ENCODE measurements around the gene HAAO.

Gene HAAO

DNA sequence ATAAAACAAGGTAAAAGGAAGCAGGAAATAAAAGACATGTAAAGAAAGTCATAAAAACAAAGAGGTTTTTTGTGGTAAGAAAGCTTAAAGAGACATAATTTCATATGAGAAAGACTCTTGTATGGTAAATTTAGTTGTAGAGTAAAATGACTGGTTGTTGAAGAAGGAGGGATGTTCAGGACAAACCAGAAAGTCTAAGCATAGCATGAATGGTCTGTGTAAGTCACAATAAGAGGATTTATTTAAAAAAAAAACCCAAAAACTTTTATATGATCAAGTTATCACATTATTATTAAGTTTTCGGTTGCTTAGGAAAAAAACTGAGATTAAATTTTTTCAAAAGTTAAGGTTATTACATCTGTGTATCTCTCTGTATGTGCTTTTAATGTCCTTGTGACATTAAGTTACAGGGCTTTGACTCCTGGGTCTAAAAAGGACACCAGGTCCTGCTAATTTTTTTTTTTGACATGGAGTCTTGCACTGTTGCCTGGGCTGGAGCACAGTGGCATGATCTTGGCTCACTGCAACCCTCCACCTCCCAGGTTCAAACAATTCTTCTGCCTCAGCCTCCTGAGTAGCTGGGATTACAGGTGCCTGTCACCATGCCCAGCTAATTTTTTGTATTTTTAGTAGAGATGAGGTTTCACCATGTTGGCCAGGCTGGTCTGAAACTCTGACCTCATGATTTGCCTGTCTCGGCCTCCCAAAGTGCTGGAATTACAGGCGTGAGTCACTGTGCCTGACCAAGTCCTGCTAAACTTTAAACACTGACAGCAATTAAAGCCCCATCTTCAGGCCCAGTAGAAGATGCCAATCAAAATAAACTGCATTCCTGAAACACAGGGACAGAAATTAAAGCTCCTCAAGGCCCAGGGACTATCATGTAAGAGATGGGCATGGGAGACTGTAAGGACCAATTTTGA, 14.2 kb downstream of the HAAO start:
- DNase-seq = no peak
- in situ Hi-C loops (cut with HindIII; ENCODE audit: low pct_ligation_motif_present, low pct_unique_long_range_greater_than_20kb, low sequenced_read_pairs) = no loop called here

DNA sequence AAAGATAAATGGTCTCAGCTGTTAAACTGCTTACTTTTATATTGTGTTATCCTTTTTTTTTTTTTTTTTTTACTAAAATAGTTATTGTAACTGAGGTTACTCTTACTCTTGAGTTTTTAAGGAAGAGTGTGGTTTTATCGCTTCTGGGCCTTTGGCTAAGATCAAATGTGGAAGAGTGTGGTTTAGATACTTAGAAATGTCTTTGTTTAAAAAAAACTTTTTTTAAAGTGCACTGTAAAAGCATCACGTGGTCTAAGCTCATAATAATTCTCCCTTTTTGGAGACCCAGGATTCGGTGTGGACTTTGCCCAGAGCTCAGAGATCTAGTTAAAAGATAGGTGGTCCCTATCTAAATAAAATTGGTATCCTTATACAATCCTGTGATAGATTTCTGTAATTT, 16.6 kb downstream of the HAAO start:
- in situ Hi-C loops (cut with HindIII; ENCODE audit: low pct_ligation_motif_present, low pct_unique_long_range_greater_than_20kb, low sequenced_read_pairs) = no loop called here
- DNase-seq = no peak

DNA sequence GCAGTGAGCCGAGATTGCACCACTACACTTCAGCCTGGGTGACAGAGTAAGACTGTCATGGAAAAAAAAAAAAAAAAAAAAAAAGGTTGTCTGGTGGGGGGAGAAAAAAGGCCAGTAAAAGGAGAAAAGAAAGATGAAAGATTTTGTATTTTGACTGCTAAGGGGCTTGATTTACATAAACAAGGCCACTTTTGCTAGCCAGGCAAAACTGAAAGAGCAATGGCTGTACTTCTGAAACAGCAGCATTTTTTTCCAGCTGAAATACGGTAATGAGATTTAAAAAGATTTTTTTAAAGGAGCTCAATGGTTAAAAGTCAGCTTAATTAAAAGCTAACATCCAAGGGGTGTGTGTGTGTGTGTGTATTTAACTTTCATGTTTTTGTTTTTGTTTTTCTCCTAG, 17.2 kb downstream of the HAAO start:
- DNase-seq = no peak
- in situ Hi-C loops (cut with HindIII; ENCODE audit: low pct_ligation_motif_present, low pct_unique_long_range_greater_than_20kb, low sequenced_read_pairs) = no loop called here

DNA sequence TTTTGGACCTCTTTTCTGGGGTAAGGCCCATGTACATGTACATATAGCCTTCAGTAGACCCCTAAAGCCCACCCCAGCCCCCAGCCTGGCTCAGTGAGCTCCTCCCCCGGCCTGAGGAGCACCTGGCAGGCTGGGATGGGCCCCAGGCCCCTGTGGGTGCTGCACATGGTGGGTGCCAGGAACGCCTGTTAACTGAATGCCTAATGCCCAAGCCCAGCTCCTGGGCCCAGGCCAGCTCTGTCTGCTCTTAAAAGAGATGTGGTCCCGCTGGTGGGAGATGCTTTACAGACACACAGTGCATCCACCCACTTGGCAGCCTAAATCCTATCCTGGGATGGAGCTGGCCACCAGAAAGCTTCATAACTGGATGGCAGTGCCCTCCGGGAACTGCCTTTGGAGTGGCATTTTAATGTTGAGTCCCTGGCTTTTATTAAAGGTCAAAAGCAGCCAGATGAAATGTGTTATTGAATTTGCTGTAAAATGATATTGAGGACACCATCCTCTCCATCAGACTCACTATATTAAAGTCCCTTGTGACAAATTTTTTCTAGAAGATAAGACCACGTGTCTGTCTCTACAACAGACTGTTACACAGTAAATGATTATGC, 20.7 kb downstream of the HAAO start:
- in situ Hi-C loops (cut with HindIII; ENCODE audit: low pct_ligation_motif_present, low pct_unique_long_range_greater_than_20kb, low sequenced_read_pairs) = no loop called here
- DNase-seq = no peak

DNA sequence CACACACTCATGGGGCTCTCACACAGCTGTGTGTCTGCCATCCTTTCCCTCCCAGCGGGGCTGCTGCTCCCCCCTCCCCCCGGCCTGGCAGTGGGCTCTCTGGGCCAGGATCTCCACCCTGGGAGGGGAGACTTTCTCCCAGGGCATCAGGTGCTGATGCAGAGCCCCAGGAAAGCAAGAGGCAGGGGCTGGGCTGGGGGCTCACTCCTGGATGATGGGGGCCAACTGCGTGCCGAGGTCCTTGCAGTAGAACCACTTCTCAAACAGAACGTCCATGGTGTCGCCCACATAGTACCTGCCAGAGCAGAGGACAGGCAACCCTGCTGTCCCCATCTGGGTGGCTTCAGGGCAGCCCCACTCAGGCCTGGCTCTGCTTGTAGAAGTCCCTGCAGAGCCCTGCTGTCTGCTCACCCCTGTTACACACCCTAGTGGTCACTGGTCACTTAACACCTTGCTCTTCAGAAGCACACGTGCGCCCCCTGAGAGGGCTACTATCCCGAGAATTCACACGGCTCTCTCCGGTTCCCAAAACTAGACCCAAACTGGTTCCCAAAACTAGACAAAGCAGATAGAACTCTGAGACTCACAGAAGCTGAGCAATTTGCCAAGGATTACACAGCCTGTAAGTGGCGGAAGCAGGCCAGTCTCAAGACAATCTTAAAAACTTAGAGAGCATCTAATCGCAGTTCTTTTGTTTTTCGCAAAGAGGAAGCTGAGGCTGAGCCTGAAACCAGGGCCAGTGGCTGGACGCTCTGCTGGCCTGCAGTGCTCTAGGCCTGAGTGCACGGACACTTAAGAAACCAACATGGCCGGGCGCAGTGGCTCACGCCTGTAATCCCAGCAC, 21.9 kb downstream of the HAAO start:
- DNase-seq = peak; percentile 68
- in situ Hi-C loops (cut with HindIII; ENCODE audit: low pct_ligation_motif_present, low pct_unique_long_range_greater_than_20kb, low sequenced_read_pairs) = no loop called here

DNA sequence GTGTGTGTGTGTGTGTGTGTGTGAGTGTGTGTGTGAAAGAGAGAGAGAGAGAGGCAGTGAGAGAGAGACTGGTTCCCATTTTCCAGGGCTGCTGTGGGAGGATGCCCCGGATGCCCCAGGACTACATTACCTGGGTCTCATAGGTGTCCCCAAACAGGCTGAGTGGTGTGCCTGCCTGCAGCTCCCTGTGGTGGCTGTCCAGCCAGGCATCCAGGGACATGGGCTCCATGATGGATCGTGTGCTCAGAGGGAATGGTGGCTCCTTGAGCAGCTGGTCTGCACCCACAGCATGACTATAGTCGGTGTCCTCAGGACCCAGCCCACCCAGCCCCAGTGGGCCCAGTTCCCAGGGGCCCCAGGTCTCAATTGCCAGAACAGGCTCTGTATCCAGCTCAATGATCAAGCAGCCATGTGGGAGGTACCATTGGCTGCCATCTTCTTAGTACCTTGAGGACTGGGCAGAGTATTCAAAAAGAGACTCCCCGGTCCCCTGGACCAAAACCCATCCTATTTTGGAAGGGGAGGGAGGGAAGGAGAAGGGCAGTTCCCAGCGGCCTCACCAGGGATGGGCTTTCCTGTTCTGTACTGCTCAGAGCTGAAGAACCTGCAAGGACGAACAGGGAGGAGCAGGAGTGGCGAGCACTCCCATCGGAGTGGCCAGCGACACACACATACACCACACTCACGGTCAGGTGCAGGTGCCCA, 22.6 kb downstream of the HAAO start:
- DNase-seq = no peak
- in situ Hi-C loops (cut with HindIII; ENCODE audit: low pct_ligation_motif_present, low pct_unique_long_range_greater_than_20kb, low sequenced_read_pairs) = no loop called here

DNA sequence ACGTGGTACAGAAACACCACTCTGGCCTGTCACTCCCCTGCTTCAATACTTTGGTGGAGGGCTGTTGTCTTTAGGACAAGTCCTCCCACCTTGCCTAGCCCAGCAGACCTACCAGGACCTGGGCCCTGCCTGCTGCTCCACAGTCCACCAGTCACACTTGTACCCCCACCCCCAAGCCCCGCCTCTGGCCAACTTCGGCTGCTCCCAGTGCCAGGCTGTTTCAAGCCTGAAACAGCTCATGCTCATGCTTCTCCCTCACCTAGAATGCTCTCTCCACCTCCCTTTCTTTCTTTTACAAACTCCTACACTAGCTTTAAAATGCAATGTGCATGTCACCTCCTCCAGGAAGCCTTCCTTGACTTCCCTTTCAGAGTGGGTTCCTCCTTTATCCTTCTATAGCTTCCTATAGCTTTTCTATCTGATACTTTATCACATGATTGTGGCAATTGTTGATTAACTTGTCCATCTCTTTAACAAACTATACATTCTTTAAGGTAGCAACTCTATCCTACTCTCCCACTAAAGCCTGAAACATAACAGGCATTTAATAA, 23.6 kb downstream of the HAAO start:
- no peak for DNase-seq
- in situ Hi-C loops (cut with HindIII; ENCODE audit: low pct_ligation_motif_present, low pct_unique_long_range_greater_than_20kb, low sequenced_read_pairs) = no loop called here

DNA sequence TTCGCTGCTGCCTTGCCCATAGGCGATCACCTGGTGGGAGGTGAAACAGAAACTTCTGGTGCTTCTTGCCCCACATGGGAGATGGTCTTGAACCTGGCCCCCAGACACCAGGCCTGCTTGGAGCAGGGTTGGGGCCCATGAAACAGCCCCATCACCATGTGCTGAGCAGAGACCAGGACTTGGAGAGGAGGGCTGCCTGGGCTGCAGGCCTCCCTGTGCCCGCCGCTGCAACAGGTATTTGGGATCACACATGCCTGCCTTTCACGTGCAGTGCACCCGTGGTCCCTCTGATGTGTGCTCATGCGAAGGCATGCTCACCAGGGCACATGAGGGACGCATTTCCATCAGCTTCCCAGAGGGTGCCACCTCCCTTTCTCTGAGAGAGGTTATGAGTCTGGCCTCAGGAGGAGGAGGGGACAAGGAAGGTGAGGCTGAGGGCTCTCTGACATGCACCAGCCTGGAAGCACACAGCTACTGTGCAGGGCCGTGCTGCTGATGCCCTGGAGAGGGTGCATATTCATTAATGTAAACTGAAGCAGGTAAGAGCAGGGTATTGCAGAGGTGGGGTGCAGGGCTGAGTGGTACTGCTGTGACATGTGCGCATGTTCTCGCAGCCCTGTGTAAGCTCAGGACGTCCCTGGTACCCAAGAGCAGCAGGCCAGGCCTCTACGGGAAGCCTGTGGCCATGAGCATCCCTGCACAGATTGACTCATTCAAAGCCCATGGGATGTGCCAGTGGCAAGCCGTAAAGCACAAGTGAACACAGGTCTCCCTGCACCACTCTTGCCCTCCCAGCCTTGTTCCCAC, 24.3 kb downstream of the HAAO start:
- DNase-seq = no peak
- in situ Hi-C loops (cut with HindIII; ENCODE audit: low pct_ligation_motif_present, low pct_unique_long_range_greater_than_20kb, low sequenced_read_pairs) = no loop called here

DNA sequence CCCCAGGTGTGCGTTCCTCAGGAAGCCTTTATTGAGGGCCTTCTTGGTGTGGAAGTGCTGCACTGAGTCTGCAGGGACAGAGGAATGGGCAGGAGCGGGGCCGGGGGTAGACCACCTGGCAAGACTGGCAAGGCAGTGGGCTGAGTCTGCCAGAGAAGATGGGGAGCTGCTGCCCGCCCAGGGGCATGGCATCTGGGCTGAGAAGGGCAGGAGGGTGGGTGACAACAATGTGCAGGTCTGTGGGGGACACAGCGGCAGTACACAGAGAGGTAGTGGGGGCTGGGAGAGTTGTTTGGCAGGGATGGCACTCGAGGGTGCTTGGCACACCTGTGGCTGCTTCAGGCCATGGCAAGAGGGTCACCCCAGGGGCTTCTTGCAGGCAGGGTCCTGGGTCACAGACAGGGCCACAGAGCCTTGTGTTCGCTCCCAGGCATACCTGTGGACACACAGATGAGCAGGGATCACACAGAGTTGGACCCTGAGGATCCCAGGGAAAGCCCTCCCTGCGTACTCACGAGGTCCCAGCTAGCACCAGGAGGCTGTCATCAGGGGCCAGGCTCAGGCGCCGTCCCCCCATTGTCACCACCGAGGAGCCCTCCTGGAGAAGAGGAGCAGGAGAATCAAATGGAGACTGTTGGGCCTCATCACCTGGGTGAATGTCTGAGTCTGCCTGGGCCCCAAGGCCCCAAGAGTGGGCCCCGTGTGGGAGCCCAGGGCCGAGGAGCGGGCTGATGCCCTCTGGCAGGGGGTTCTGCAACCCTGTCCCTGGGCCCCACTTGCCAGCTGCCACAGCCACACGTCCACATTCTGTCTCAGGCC, 25.1 kb downstream of the HAAO start:
- no peak for DNase-seq
- in situ Hi-C loops (cut with HindIII; ENCODE audit: low pct_ligation_motif_present, low pct_unique_long_range_greater_than_20kb, low sequenced_read_pairs) = no loop called here

DNA sequence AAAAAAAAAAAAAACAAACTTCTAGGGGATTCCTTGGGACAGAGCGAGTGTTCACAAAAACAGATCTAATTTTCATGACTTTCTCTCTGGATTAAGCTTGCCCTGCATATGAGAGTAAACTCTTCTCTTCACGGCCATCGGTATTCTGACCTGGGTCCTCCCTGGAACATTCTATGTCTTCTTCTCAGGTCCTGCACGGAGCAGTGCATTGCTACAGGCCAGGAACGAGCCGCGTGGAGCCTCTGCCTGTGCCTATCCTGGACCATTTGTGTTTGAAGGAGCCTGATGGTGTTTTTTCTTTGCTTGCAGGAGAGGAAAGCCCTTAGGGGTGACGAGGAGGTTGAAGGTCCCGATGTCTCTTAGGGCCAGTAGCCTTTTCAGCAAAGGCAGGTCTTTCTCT, 26.7 kb downstream of the HAAO start:
- no peak for DNase-seq
- in situ Hi-C loops (cut with HindIII; ENCODE audit: low pct_ligation_motif_present, low pct_unique_long_range_greater_than_20kb, low sequenced_read_pairs) = no loop called here

DNA sequence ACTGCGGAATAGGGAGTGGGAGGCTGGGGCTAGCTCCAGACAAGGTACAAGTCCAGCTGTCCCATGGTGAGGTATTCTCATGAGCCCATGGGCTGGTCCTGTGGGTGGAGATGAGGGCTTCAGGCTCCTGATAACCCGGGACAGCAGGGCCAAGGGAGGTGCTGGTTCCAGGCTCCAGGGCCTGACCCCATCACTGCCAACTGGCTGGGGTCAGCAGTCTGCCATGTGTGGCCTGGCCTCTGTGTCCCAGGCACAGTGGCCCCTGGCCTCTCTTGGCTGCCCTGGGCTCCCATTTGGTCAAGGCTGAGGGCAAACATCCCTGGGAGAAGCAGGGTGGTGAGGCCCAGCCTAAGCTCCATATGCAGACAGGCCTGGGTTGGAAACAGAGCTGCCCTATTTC, 27.5 kb downstream of the HAAO start:
- in situ Hi-C loops (cut with HindIII; ENCODE audit: low pct_ligation_motif_present, low pct_unique_long_range_greater_than_20kb, low sequenced_read_pairs) = no loop called here

DNA sequence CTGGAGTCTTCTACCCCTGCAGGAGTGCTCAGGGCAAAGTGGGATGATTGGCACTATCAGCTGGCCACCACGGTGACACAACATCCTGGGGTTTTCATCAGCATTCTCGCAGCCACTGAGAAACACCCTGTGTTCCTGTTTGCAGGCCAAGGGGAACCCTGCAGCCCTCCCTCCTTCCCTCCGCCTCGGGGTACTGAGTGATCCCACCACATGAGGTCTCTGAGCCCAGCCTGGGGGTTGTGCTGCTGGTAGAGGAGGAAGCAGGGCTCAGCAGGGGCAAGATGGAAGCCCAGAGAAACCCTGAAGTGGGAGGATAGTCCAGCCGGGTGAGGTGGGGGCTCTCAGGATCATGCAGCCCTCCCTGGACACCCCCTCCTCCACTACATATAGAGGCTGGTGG, 28.3 kb downstream of the HAAO start, which contains the start of gene OXER1:
OXER1 (minus strand) TSS at position 40 of the 400 bp plus-strand sequence. CDS start 73 bp downstream, outside the sequence.
- in situ Hi-C loops (cut with HindIII; ENCODE audit: low pct_ligation_motif_present, low pct_unique_long_range_greater_than_20kb, low sequenced_read_pairs) = no loop called here

More for the DNA sequence above, 27.5 kb downstream of the HAAO start:
- no peak for DNase-seq

DNA sequence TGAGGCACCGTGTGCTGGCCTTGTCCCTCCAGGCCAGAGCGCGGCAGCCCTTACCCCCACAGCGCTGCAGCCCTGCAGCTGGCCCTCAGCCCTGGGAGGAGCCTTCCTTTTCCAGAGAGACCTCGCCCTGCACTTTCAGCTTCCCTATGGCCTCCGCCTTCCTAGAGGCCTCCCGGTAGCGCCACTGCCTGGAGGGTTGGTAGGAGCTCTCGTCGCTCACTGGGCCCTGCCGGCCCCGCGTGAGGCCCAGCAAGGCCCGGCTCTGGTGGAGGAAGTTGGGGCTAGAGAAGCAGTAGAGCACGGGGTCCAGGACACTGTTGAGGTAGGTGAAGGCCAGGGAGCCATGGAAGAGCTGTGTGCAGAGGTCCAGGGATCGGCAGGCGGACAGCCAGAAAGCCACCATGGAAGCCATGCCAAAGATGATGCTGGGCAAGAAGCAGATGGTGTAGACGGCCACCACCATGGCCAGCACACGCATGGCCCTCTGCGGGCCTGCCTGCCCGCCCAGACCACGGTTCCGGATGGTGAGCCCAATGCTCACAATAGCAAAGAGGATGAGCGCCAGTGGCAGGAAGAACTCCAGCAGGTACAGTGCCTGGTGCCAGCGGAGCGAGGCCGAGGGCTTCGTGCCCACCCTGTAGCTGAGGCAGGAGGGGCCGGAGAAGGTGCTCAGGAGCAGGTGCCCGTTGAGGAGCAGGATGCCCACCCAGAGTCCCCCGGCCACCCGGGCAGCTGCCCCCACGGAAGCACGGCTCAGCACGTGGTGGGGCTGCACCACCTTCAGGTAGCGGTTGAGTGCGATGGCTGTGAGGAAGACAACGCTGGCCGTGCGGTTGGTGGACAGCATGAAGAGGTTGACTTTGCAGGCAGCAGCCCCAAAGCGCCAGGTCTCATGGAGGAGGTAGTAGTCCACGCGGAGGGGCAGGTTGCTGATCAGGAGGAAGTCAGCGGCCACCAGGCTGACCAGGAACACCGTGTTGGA, 29.3 kb downstream of the HAAO start:
- in situ Hi-C loops (cut with HindIII; ENCODE audit: low pct_ligation_motif_present, low pct_unique_long_range_greater_than_20kb, low sequenced_read_pairs) = no loop called here
- no peak for DNase-seq

More for the DNA sequence above, 28.3 kb downstream of the HAAO start, which contains the start of gene OXER1:
- no peak for DNase-seq

DNA sequence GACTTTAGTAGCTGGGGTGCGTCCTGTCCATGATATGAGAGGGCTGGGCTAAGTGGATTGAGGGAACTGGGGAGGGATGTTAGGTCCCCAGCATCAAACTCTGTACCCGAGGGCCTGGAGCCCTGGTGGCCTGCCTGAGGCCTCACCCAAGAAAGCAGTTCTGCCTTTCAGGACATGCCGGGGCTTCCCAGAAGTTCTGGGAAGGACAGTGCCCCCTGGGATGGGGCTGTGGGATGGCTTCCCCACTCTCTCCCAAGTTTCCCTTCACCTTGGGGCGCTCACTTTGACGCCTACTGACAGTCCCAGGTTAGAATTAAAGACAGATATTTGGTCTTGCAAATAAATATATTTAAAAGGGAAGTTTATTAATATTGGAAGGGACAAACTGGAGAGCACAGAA, 30.2 kb downstream of the HAAO start:
- in situ Hi-C loops (cut with HindIII; ENCODE audit: low pct_ligation_motif_present, low pct_unique_long_range_greater_than_20kb, low sequenced_read_pairs) = no loop called here
- no peak for DNase-seq

DNA sequence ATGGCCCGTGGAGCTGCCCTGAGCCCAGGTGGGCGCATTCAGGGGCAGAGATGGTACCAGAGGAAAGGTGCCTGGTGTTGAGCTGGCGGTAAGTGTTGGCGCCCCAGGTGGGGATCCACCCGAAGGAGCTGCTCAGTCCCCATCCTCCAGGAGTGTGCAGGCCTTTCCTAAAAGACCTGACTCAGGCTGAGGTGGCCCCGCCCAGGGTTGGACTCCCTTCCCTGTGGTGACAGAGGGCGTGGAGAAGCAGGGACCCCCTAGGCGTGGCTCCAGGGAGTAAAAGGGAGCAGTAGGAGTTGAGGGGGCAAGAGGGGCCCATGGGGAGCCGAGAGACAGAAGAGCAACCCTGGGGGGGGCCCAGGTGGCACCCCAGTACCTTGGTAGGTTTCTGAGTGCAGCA, 30.8 kb downstream of the HAAO start:
- in situ Hi-C loops (cut with HindIII; ENCODE audit: low pct_ligation_motif_present, low pct_unique_long_range_greater_than_20kb, low sequenced_read_pairs) = no loop called here
- DNase-seq = no peak

DNA sequence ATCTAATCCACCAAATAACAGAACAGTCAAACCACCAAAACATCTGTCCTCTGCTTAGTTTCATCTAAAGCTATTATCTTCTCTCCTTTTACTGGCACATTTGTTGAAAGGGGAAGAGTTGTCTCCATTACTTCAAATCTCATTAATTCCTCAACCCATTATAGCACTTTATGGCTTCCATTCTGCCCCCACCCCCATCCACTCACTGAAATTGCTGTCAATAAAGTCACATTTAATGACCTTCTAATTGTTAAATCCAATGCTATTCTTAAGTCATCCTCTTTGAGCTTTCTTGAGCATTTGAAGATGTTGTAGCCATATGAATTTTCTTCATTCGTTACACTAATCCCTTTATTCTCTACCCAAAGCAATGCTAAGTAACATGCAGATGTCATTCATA, 33.6 kb downstream of the HAAO start:
- in situ Hi-C loops (cut with HindIII; ENCODE audit: low pct_ligation_motif_present, low pct_unique_long_range_greater_than_20kb, low sequenced_read_pairs) = no loop called here
- DNase-seq = no peak

Data from ACHN (cell line).